IMR-90 (cell line): ENCODE data around the gene NT5DC1. TPM values are rescaled to one million over a fixed set of nuclear protein-coding genes. Genes with fewer than 3 reads are reported as not detected.

Experiments
- ATAC-seq: fragments of 200-7000 bp; cut with Tn5 transposase; 2 replicates; pipeline ENCODE4 v1.9.1; 2020; ENCODE audit warnings: low read depth, mild to moderate bottlenecking, moderate library complexity
- BruUV-seq: library from RNA; stranded (reverse); fragments of 400-500 nt; replicated peaks from 2 replicates; lab custom pipeline; 2021; lab: Mats Ljungman, UMichigan
- CTCF ChIA-PET: fragments of 300-600 bp; formaldehyde crosslinking; extraction: SDS; loops from one replicate; lab custom pipeline; 2021; ENCODE audit warnings: antibody characterized with exemption; lab: Yijun Ruan, JAX
- POLR2A ChIA-PET: fragments of 300-600 bp; sonication (Branson Sonifier 250); formaldehyde crosslinking; loops from one replicate; lab custom pipeline; 2022; ENCODE audit warnings: antibody characterized with exemption; ENCODE audit not compliant: unreplicated experiment; lab: Charles Lee
- DNase-seq: peaks from one replicate; pipeline ENCODE4 v3.0.0; 2013
- H2AFZ ChIP-seq: replicated peaks from 2 replicates; pipeline ENCODE3; 2013; ENCODE audit warnings: low read length, mild to moderate bottlenecking; ENCODE audit not compliant: poor library complexity
- H2AK5ac ChIP-seq: 2 replicates; pipeline ENCODE4 v1.6.1; 2013; ENCODE audit warnings: low read depth, low read length, inconsistent platforms
- H2AK9ac ChIP-seq: replicated peaks from 2 replicates; pipeline ENCODE3; 2013; ENCODE audit warnings: mild to moderate bottlenecking, low read depth, low read length, moderate library complexity; ENCODE audit not compliant: poor library complexity
- H2BK120ac ChIP-seq: 2 replicates; pipeline ENCODE4 v1.6.1; 2013; ENCODE audit warnings: low read depth, low read length, inconsistent platforms
- H2BK15ac ChIP-seq: 3 replicates; pipeline ENCODE4 v1.6.1; 2013; ENCODE audit warnings: low read depth, low read length, inconsistent platforms
- H2BK20ac ChIP-seq: 2 replicates; pipeline ENCODE4 v1.6.1; 2013; ENCODE audit warnings: low read depth, mild to moderate bottlenecking, inconsistent platforms, low read length, moderate library complexity
- H2BK5ac ChIP-seq: 2 replicates; pipeline ENCODE4 v1.6.1; 2013; ENCODE audit warnings: mild to moderate bottlenecking, low read depth, low read length, inconsistent platforms; ENCODE audit not compliant: poor library complexity, severe bottlenecking
- H3K14ac ChIP-seq: replicated peaks from 2 replicates; pipeline ENCODE4 v1.6.1; 2013; ENCODE audit warnings: low read depth, low read length, inconsistent platforms
- H3K18ac ChIP-seq: 2 replicates; pipeline ENCODE4 v1.6.1; 2013; ENCODE audit warnings: low read depth, low read length, control low read depth
- H3K23ac ChIP-seq: 2 replicates; pipeline ENCODE4 v1.6.1; 2013; ENCODE audit warnings: low read depth, low read length, inconsistent platforms
- H3K27ac ChIP-seq: 2 replicates; pipeline ENCODE4 v1.5.1; 2013; ENCODE audit warnings: mild to moderate bottlenecking, control low read depth, low read length; ENCODE audit not compliant: insufficient read depth
- H3K27me3 ChIP-seq: 2 replicates; pipeline ENCODE4 v1.6.1; 2013; ENCODE audit warnings: low read length; ENCODE audit not compliant: control insufficient read depth, insufficient read depth
- H3K36me3 ChIP-seq: 2 replicates; pipeline ENCODE4 v1.6.1; 2013; ENCODE audit warnings: low read length, mixed read lengths; ENCODE audit not compliant: control insufficient read depth, insufficient read depth
- H3K4ac ChIP-seq: 2 replicates; pipeline ENCODE4 v1.6.1; 2013; ENCODE audit warnings: low read depth, low read length, inconsistent platforms
- H3K4me1 ChIP-seq: 2 replicates; pipeline ENCODE4 v1.6.1; 2013; ENCODE audit warnings: low read length, mixed read lengths; ENCODE audit not compliant: control insufficient read depth, insufficient read depth
- H3K4me2 ChIP-seq: 2 replicates; pipeline ENCODE4 v1.6.1; 2013; ENCODE audit warnings: low read depth, mild to moderate bottlenecking, control low read depth, low read length, moderate library complexity
- H3K4me3 ChIP-seq: 2 replicates; pipeline ENCODE4 v1.5.1; 2013; ENCODE audit warnings: low read depth, mild to moderate bottlenecking, control low read depth, low read length, moderate library complexity; ENCODE audit not compliant: insufficient read depth
- H3K56ac ChIP-seq: 2 replicates; pipeline ENCODE4 v1.6.1; 2013; ENCODE audit warnings: low read length, inconsistent platforms; ENCODE audit not compliant: insufficient read depth; ENCODE audit errors: extremely low read depth
- H3K79me1 ChIP-seq, 2 experiments: 2 replicates each; pipeline ENCODE4 v1.6.1; 2013; ENCODE audit warnings: low read length in 2 of 2, inconsistent platforms in 1 of 2, low read depth in 1 of 2
- H3K9ac ChIP-seq: 2 replicates; pipeline ENCODE4 v1.6.1; 2013; ENCODE audit warnings: low read depth, low read length, control low read depth
- H3K9me1 ChIP-seq: 2 replicates; pipeline ENCODE4 v1.6.1; 2013; ENCODE audit warnings: low read length, inconsistent platforms; ENCODE audit not compliant: insufficient read depth
- H3K9me3 ChIP-seq: 2 replicates; pipeline ENCODE4 v1.6.1; 2013; ENCODE audit warnings: low read length; ENCODE audit not compliant: control insufficient read depth, insufficient read depth
- H4K20me1 ChIP-seq: 2 replicates; pipeline ENCODE4 v1.6.1; 2013; ENCODE audit warnings: low read length, inconsistent platforms; ENCODE audit not compliant: insufficient read depth
- H4K5ac ChIP-seq: 2 replicates; pipeline ENCODE4 v1.6.1; 2013; ENCODE audit warnings: mild to moderate bottlenecking, low read depth, low read length, control low read depth
- H4K8ac ChIP-seq, 2 experiments: 2 replicates each; pipeline ENCODE4 v1.6.1; 2013; ENCODE audit warnings: low read depth in 2 of 2, low read length in 2 of 2, control low read depth in 1 of 2, inconsistent platforms in 1 of 2
- H4K91ac ChIP-seq: 2 replicates; pipeline ENCODE4 v1.6.1; 2013; ENCODE audit warnings: low read depth, low read length, inconsistent platforms; ENCODE audit not compliant: insufficient read depth
- CEBPB ChIP-seq: IDR thresholded peaks from 2 replicates; pipeline ENCODE4 v1.6.1; 2012; ENCODE audit warnings: low read depth, low read length, improper control_type of control experiment
- CHD1 ChIP-seq: IDR thresholded peaks from 2 replicates; pipeline ENCODE4 v1.6.1; 2012; ENCODE audit warnings: low read depth, low read length, improper control_type of control experiment
- MAFK ChIP-seq: IDR thresholded peaks from 2 replicates; pipeline ENCODE4 v1.6.1; 2012; ENCODE audit warnings: low read depth, low read length, improper control_type of control experiment
- MAZ ChIP-seq: IDR thresholded peaks from 2 replicates; pipeline ENCODE4 v1.6.1; 2012; ENCODE audit warnings: low read depth, mild to moderate bottlenecking, low read length, improper control_type of control experiment, moderate library complexity, borderline replicate concordance
- MXI1 ChIP-seq: IDR thresholded peaks from 2 replicates; pipeline ENCODE4 v1.6.1; 2012; ENCODE audit warnings: low read depth, mild to moderate bottlenecking, low read length, moderate library complexity, borderline replicate concordance
- NFE2L2 ChIP-seq: fragments of 150-350 bp; IDR thresholded peaks from 2 replicates; pipeline ENCODE4 v1.6.1; 2016; ENCODE audit warnings: low read depth, mild to moderate bottlenecking, low read length
- POLR2A ChIP-seq: IDR thresholded peaks from 2 replicates; pipeline ENCODE4 v1.6.1; 2012; ENCODE audit warnings: mild to moderate bottlenecking, low read depth, low read length
- RAD21 ChIP-seq: IDR thresholded peaks from 2 replicates; pipeline ENCODE4 v1.6.1; 2012; ENCODE audit warnings: low read length, improper control_type of control experiment
- RCOR1 ChIP-seq: IDR thresholded peaks from 2 replicates; pipeline ENCODE4 v1.6.1; 2012; ENCODE audit warnings: mild to moderate bottlenecking, low read length, improper control_type of control experiment; ENCODE audit not compliant: insufficient replicate concordance
- RFX5 ChIP-seq: IDR thresholded peaks from 2 replicates; pipeline ENCODE4 v1.8.0; 2012; ENCODE audit warnings: low read depth, mild to moderate bottlenecking, low read length, moderate library complexity
- WGBS, 2 experiments: methylation state at CpG; one replicate each; pipeline versions ENCODE4 v1.1.5 to v1.1.7; 2013; ENCODE audit warnings: missing lambda C conversion rate in 2 of 2; ENCODE audit not compliant: insufficient read length in 1 of 2; ENCODE audit errors: extremely low coverage in 2 of 2; 5-methylcytosine and 5-hydroxymethylcytosine counted together
- dilution Hi-C: fragments of 300-500 bp; cut with HindIII; formaldehyde crosslinking; loops from one replicate; pipeline ENCODE4 v1.14.3; 2018; ENCODE audit warnings: low sequenced_read_pairs; ENCODE audit not compliant: unreplicated experiment
- in situ Hi-C: fragments of 300-500 bp; cut with MboI; formaldehyde crosslinking; loops from 3 replicates; pipeline ENCODE4 v1.14.3; 2019; ENCODE audit warnings: low sequenced_read_pairs, inconsistent platforms, mixed read lengths
- intact Hi-C: fragments of 100-400 bp; cut with micrococcal nuclease; formaldehyde crosslinking; loops from 2 replicates; pipeline ENCODE4 v1.10.0; 2022
- polyA plus RNA-seq, 3 experiments: library from polyadenylated mRNA; depleted of rRNA; stranded (reverse); fragments of >200 nt; gene quantifications; 2 replicates each; pipeline ENCODE4 v1.2.3, GENCODE V29; 2012; ENCODE audit warnings: low replicate concordance in 1 of 3
- total RNA-seq: library from RNA; depleted of rRNA; stranded (reverse); fragments of >200 nt; gene quantifications from 2 replicates; pipeline ENCODE4 v1.2.3, GENCODE V29; 2012
- TF ChIP-seq, protein P1 (sequence below): fragments of 150-350 bp; IDR thresholded peaks from 2 replicates; pipeline ENCODE4 v1.6.1; 2017; ENCODE audit warnings: mild to moderate bottlenecking, antibody characterized with exemption, low read length, low read depth
- TF ChIP-seq, protein P2 (sequence below): conservative IDR thresholded peaks from 2 replicates; pipeline ENCODE4 v1.5.1; 2012; ENCODE audit warnings: mild to moderate bottlenecking, low read depth, low read length, improper control_type of control experiment
- TF ChIP-seq, protein P3 (sequence below): fragments of 150-350 bp; IDR thresholded peaks from 2 replicates; pipeline ENCODE4 v1.6.1; 2016; ENCODE audit warnings: low read depth, mild to moderate bottlenecking, low read length, moderate library complexity, borderline replicate concordance

NT5DC1 gene
- total and polyA plus RNA-seq, 2 of the 4 experiments (the other 2 are of a cell fraction), result 11.7 to 16.8 TPM

DNA sequence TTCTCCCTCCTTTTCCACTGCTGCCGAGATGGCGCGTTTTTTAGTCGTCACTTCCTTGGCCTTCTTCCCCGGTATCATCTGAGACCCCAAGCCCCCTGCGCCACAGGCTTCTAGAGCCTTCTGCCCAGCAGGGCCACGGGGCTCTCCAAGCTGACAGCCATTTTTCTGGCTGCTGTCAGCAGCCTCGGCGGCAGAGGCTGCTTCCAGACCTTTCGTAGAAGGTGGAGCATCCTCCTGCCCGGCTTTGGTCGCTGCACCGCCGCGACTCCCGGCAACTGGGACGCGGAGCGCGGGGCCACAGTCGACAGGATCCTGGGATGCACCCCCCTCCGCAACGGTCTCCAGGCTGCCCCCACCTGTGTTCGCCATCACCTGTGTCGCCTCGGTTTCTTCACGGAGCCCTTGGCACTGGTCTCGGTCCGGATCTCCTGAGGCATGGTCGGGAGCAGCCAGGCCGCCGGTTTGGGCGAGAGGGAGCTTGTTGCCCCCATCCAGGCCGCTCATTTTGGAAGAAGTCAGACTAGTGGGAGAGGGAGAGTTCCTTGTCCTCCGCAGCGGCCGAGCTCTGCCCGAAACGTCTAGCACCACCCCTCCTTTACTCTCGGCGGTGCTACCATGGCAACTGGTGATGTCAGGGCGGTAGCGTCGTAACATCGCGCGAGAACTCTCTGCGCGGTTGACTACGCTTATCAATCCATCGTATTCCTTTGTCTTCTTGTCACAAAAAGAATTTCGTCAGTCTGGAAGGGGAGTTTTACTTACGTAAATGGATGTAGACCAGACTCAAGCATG lies 153.0 kb downstream of the NT5DC1 start, which contains the start of gene TSPYL4:
Gene TSPYL4, minus strand, starts transcription at position 571 of the 792 bp plus-strand sequence. Its CDS starts 67 bp downstream, at position 504.
- peak within 1 kb of the TSS; percentile 90 for H3K4me2 ChIP-seq
- peak within 1 kb of the TSS; percentile 98; the same call in 1 of the 2 replicates for H2BK20ac ChIP-seq
- peak within 1 kb of the TSS; percentile 100 for H3K4ac ChIP-seq
- H4K20me1 ChIP-seq, result 0 out of 2 replicates have a peak, but pooled peaks cover 3% of the 10 kb centered on the region
- peak within 1 kb of the TSS; percentile 97 for H4K5ac ChIP-seq
- H3K79me1 ChIP-seq, result peaks cover 16 to 50% of the 10 kb centered on the region in 2 experiments; a peak in 3 of 4 replicates
- peak; percentile 91 for ATAC-seq
- H2BK15ac ChIP-seq, result peak within 1 kb of the TSS; percentile 67; the same call in 1 of the 3 replicates
- H3K36me3 ChIP-seq, result peaks cover 2% of the 10 kb centered on the region; the same call in 1 of the 2 replicates
- H3K9me3 ChIP-seq, result no peaks in the 10 kb centered on the region
- H3K56ac ChIP-seq, result peak within 1 kb of the TSS; percentile 80
- no peaks in the 10 kb centered on the region for H3K27me3 ChIP-seq
- H3K18ac ChIP-seq, result peak within 1 kb of the TSS; percentile 87
- ChIA-PET POLR2A (no interaction called here), CTCF (interaction anchor here (2.0 to 2.9 kb wide), 2 partner anchors 14 to 36 kb away, joined by 9 to 12 read pairs; no protein-coding TSS in a partner anchor)
- peak within 1 kb of the TSS; percentile 94 for H2BK5ac ChIP-seq
- peak within 1 kb of the TSS; percentile 14 to 90 for H4K8ac ChIP-seq
- peak within 1 kb of the TSS; percentile 98 for H2AFZ ChIP-seq
- H3K9ac ChIP-seq, result peak within 1 kb of the TSS; percentile 86
- H3K23ac ChIP-seq, result peak within 1 kb of the TSS; percentile 66
- intact Hi-C loops, result loop anchor here (1.0 to 5.0 kb wide), 2 partner anchors 36 to 188 kb away; no protein-coding TSS in a partner anchor
- WGBS, 2 experiments, result 2% methylated on average over 15 of the region's 53 CpGs; no CpG with 5 or more reads in 1 of the 2 experiments
- H2BK120ac ChIP-seq, result peak within 1 kb of the TSS; percentile 45
- peak within 1 kb of the TSS; percentile 90 for H2AK5ac ChIP-seq
- peak within 1 kb of the TSS; percentile 90 for H4K91ac ChIP-seq
- DNase-seq, result peak; percentile 97
- H3K14ac ChIP-seq, result peak within 1 kb of the TSS; percentile 95
- in situ Hi-C loops, result no loop called here
- H3K9me1 ChIP-seq, result peaks cover 14% of the 10 kb centered on the region
- peak within 1 kb of the TSS; percentile 90 for H3K4me3 ChIP-seq
- peak within 1 kb of the TSS; percentile 97 for H2AK9ac ChIP-seq
- dilution Hi-C loops, result no loop called here
- H3K27ac ChIP-seq, result peak within 1 kb of the TSS; percentile 86
- peaks cover 22% of the 10 kb centered on the region for H3K4me1 ChIP-seq
- no TSS peak for BruUV-seq
- no peak for TF ChIP-seq CHD1
- TF ChIP-seq, protein P1, sequence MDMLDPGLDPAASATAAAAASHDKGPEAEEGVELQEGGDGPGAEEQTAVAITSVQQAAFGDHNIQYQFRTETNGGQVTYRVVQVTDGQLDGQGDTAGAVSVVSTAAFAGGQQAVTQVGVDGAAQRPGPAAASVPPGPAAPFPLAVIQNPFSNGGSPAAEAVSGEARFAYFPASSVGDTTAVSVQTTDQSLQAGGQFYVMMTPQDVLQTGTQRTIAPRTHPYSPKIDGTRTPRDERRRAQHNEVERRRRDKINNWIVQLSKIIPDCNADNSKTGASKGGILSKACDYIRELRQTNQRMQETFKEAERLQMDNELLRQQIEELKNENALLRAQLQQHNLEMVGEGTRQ, result no peak
- TF ChIP-seq, protein P2, sequence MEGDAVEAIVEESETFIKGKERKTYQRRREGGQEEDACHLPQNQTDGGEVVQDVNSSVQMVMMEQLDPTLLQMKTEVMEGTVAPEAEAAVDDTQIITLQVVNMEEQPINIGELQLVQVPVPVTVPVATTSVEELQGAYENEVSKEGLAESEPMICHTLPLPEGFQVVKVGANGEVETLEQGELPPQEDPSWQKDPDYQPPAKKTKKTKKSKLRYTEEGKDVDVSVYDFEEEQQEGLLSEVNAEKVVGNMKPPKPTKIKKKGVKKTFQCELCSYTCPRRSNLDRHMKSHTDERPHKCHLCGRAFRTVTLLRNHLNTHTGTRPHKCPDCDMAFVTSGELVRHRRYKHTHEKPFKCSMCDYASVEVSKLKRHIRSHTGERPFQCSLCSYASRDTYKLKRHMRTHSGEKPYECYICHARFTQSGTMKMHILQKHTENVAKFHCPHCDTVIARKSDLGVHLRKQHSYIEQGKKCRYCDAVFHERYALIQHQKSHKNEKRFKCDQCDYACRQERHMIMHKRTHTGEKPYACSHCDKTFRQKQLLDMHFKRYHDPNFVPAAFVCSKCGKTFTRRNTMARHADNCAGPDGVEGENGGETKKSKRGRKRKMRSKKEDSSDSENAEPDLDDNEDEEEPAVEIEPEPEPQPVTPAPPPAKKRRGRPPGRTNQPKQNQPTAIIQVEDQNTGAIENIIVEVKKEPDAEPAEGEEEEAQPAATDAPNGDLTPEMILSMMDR, result no peak
- TF ChIP-seq POLR2A, result peak; percentile 88
- TF ChIP-seq, protein P3, sequence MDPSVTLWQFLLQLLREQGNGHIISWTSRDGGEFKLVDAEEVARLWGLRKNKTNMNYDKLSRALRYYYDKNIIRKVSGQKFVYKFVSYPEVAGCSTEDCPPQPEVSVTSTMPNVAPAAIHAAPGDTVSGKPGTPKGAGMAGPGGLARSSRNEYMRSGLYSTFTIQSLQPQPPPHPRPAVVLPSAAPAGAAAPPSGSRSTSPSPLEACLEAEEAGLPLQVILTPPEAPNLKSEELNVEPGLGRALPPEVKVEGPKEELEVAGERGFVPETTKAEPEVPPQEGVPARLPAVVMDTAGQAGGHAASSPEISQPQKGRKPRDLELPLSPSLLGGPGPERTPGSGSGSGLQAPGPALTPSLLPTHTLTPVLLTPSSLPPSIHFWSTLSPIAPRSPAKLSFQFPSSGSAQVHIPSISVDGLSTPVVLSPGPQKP, result no peak
- TF ChIP-seq RFX5, result peak; percentile 98
- peak; percentile 50; the same call in 1 of the 2 replicates for TF ChIP-seq CEBPB
- TF ChIP-seq MXI1, result peak; percentile 43; the same call in 1 of the 2 replicates
- peak; percentile 8; the same call in 1 of the 2 replicates for TF ChIP-seq MAZ
- TF ChIP-seq MAFK, result no peak
- no peak for TF ChIP-seq RCOR1
- no peak for TF ChIP-seq RAD21
- TF ChIP-seq NFE2L2, result no peak
